ENCODE data around the gene CASQ1.

DNA sequence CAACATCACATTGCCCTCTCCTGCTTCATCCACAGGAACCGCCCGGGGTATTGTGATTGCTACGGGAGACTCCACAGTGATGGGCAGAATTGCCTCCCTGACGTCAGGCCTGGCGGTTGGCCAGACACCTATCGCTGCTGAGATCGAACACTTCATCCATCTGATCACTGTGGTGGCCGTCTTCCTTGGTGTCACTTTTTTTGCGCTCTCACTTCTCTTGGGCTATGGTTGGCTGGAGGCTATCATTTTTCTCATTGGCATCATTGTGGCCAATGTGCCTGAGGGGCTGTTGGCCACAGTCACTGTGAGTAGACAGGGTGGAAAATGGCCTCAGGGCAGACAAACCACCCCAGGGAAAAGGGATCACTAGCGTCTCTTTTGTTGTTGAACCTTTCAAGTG is 26.3 kb upstream of the CASQ1 start:
- TF ChIP-seq, protein P1, sequence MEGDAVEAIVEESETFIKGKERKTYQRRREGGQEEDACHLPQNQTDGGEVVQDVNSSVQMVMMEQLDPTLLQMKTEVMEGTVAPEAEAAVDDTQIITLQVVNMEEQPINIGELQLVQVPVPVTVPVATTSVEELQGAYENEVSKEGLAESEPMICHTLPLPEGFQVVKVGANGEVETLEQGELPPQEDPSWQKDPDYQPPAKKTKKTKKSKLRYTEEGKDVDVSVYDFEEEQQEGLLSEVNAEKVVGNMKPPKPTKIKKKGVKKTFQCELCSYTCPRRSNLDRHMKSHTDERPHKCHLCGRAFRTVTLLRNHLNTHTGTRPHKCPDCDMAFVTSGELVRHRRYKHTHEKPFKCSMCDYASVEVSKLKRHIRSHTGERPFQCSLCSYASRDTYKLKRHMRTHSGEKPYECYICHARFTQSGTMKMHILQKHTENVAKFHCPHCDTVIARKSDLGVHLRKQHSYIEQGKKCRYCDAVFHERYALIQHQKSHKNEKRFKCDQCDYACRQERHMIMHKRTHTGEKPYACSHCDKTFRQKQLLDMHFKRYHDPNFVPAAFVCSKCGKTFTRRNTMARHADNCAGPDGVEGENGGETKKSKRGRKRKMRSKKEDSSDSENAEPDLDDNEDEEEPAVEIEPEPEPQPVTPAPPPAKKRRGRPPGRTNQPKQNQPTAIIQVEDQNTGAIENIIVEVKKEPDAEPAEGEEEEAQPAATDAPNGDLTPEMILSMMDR (conservative IDR thresholded peaks at IDR 0.05 in 1 of 2, IDR thresholded peaks at IDR 0.05 in 1 of 2; ENCODE audit: extremely low read depth in 1 of 2, insufficient read depth in 1 of 2, low read depth in 1 of 2, low read length in 2 of 2) = no peak
- no peak for TF ChIP-seq EZH2 (IDR thresholded peaks at IDR 0.05; ENCODE audit: borderline replicate concordance, low read length)
